ENCODE measurements around the gene CAPN10.

CAPN10 gene

GRCh38 chr2:240600451-240600961 is 14.0 kb downstream of the CAPN10 start:
- TF ChIP-seq GABPA (IDR thresholded peaks at IDR 0.05; ENCODE audit: low read depth): no peak
- DNase-seq (ENCODE audit: low read depth in 1 of 2, low spot score in 1 of 2): no peak
- Histone ChIP-seq H3K27me3 (ENCODE audit: insufficient read depth, poor library complexity, severe bottlenecking) (no peaks in the 10 kb centered on the region), H3K4me3 (replicated peaks; ENCODE audit: insufficient read depth, low read length) (no peak overlapping the region), H3K27ac (replicated peaks) (no peak overlapping the region)

- no peaks in the 10 kb centered on the region for H3K27me3 ChIP-seq (ENCODE audit: insufficient read depth, poor library complexity, severe bottlenecking)
- DNase-seq (ENCODE audit: low read depth in 1 of 2, low spot score in 1 of 2): no peak
- H3K4me3 ChIP-seq (replicated peaks; ENCODE audit: insufficient read depth, low read length): no peak overlapping the region
- TF ChIP-seq GABPA (IDR thresholded peaks at IDR 0.05; ENCODE audit: low read depth): no peak
- no peak for TF ChIP-seq CTCF (IDR thresholded peaks at IDR 0.05; ENCODE audit: insufficient read depth, low read length)
- TF ChIP-seq POLR2AphosphoS5 (IDR thresholded peaks at IDR 0.05; ENCODE audit: low read depth): no peak
- TF ChIP-seq SPI1 (IDR thresholded peaks at IDR 0.05; ENCODE audit: borderline replicate concordance, low read depth): no peak
- TF ChIP-seq REST (IDR thresholded peaks at IDR 0.05; ENCODE audit: insufficient replicate concordance, low read depth): no peak
- no peak overlapping the region for H3K27ac ChIP-seq (replicated peaks)
Observed at GRCh38 chr2:240601061-240601830, 14.7 kb downstream of the CAPN10 start.

- TF ChIP-seq SPI1 (IDR thresholded peaks at IDR 0.05; ENCODE audit: borderline replicate concordance, low read depth) (no peak), CTCF (IDR thresholded peaks at IDR 0.05; ENCODE audit: insufficient read depth, low read length) (no peak)
Observed at GRCh38 chr2:240601831-240602160, 15.3 kb downstream of the CAPN10 start.

GRCh38 chr2:240602266-240603050 is 15.9 kb downstream of the CAPN10 start:
- TF ChIP-seq GABPA (IDR thresholded peaks at IDR 0.05; ENCODE audit: low read depth): no peak
- TF ChIP-seq REST (IDR thresholded peaks at IDR 0.05; ENCODE audit: insufficient replicate concordance, low read depth): no peak
- no peak for TF ChIP-seq CTCF (IDR thresholded peaks at IDR 0.05; ENCODE audit: insufficient read depth, low read length)
- no peak for TF ChIP-seq POLR2AphosphoS5 (IDR thresholded peaks at IDR 0.05; ENCODE audit: low read depth)
- no peak for TF ChIP-seq SPI1 (IDR thresholded peaks at IDR 0.05; ENCODE audit: borderline replicate concordance, low read depth)
- Histone ChIP-seq H3K27me3 (ENCODE audit: insufficient read depth, poor library complexity, severe bottlenecking) (no peaks in the 10 kb centered on the region), H3K4me3 (replicated peaks; ENCODE audit: insufficient read depth, low read length) (no peak overlapping the region), H3K27ac (replicated peaks) (no peak overlapping the region)
- no peak for DNase-seq (ENCODE audit: low read depth in 1 of 2, low spot score in 1 of 2)

More at GRCh38 chr2:240601831-240602160, 15.3 kb downstream of the CAPN10 start:
- no peaks in the 10 kb centered on the region for H3K27me3 ChIP-seq (ENCODE audit: insufficient read depth, poor library complexity, severe bottlenecking)
- H3K4me3 ChIP-seq (replicated peaks; ENCODE audit: insufficient read depth, low read length): no peak overlapping the region
- no peak for DNase-seq (ENCODE audit: low read depth in 1 of 2, low spot score in 1 of 2)
- no peak overlapping the region for H3K27ac ChIP-seq (replicated peaks)

All from HL-60 (cell line).